ENCODE results near the gene CRYAA. TPM values are rescaled to one million over a fixed set of nuclear protein-coding genes. Genes with fewer than 3 reads are reported as not detected.

CRYAA gene
- total RNA-seq, 6 experiments from 2014 or later = 0.80 to 17.2 (median 5.7) TPM; not detected in 2

DNA sequence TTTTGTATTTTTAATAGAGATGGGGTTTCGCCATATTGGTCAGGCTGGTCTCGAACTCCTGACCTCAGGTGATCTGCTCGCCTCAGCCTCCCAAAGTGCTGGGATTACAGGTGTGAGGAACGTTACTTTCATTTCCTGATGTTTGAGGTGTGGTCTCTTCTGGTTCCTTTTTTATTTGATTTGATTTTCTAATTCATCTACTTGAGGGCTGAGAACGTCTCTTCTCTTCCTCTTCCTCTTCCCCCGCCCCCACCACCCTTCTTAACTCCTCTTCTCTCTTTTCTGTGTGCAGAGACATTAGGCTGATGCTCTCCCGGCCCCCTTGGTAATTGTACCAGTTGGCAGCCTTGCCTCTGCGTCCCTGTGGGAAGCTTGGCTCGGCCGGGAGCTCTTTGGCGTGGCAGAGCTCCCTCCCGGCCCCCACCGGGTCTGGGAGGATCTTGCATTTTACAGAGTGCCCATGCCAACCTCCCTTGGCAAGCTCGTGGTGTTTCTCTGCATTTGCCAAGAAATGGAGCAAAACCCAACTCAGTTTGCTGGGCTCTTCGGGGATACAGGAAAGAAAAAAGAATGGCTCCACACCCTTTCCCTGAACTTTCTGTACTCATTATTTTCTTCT is 19.9 kb downstream of the CRYAA start:
- H3K4me3 ChIP-seq = no peak overlapping the region
- H3K4me1 ChIP-seq = no peaks in the 10 kb centered on the region
- TF ChIP-seq, protein P1, sequence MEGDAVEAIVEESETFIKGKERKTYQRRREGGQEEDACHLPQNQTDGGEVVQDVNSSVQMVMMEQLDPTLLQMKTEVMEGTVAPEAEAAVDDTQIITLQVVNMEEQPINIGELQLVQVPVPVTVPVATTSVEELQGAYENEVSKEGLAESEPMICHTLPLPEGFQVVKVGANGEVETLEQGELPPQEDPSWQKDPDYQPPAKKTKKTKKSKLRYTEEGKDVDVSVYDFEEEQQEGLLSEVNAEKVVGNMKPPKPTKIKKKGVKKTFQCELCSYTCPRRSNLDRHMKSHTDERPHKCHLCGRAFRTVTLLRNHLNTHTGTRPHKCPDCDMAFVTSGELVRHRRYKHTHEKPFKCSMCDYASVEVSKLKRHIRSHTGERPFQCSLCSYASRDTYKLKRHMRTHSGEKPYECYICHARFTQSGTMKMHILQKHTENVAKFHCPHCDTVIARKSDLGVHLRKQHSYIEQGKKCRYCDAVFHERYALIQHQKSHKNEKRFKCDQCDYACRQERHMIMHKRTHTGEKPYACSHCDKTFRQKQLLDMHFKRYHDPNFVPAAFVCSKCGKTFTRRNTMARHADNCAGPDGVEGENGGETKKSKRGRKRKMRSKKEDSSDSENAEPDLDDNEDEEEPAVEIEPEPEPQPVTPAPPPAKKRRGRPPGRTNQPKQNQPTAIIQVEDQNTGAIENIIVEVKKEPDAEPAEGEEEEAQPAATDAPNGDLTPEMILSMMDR (IDR thresholded peaks at IDR 0.05) = no peak
- TF ChIP-seq POLR2A (IDR thresholded peaks at IDR 0.05) = no peak
- 66% methylated on average over 14 of the region's 15 CpGs for WGBS (ENCODE audit: insufficient coverage, low coverage, low lambda C conversion rate, missing lambda C conversion rate)
- no peaks in the 10 kb centered on the region for H3K9me3 ChIP-seq
- intact Hi-C loops (cut with DNase I) = no loop called here
- peak in 1 of 3 donors; percentile 37 for DNase-seq
- no peaks in the 10 kb centered on the region for H3K36me3 ChIP-seq
- no peaks in the 10 kb centered on the region for H3K27me3 ChIP-seq
- no peak overlapping the region for H3K27ac ChIP-seq
- peak in 1 of 4 donors; percentile 31 for ATAC-seq

DNA sequence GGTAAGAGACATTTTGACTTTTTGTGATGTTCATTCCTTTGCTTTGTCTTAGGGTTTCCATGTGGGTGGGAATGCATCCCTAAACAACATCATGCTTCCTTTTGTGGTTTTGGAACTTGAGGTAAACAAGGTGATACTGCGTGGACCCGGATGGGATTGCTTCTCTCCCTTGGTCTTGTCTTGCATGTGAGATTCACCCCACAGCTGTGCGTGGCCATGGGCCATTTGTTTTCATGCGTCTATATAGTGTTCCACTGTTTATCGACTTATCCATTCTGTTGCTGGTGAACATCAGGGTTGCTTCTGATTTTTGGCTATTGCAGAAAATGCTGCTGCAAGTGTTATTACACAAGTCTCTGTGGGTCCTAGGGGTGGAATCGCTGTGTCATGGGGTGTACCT is 21.1 kb downstream of the CRYAA start:
- DNase-seq (peak in 1 of 3 donors; percentile 24), ATAC-seq (no peak)
- H3K27me3 ChIP-seq = no peaks in the 10 kb centered on the region
- no peaks in the 10 kb centered on the region for H3K9me3 ChIP-seq
- TF ChIP-seq, protein P1 (IDR thresholded peaks at IDR 0.05) = no peak
- no peak for TF ChIP-seq POLR2A (IDR thresholded peaks at IDR 0.05)
- H3K4me1 ChIP-seq = no peaks in the 10 kb centered on the region
- 98% methylated on average over 5 of the region's 6 CpGs for WGBS (ENCODE audit: insufficient coverage, low coverage, low lambda C conversion rate, missing lambda C conversion rate)
- no peak overlapping the region for H3K4me3 ChIP-seq
- no peaks in the 10 kb centered on the region for H3K36me3 ChIP-seq
- intact Hi-C loops (cut with DNase I) = no loop called here
- no peak overlapping the region for H3K27ac ChIP-seq

DNA sequence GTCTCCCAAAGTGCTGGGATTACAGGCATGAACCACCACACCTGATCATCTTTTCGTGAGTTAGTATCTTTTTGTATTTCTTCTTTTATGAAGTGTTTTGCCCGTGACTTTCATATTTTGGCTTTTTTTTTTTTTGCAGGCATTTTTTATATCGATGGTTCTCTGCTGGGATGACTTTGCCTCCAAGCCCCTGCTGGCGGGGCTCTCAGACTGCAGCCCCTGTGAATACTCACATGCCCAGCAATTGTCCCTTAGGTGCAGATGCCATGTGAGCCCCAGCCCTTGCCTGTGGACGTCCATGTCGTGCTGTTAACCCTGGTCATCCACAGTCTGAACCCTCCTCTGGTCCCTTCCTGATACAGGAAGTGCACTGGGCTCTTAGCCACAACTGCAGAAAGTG is 21.7 kb downstream of the CRYAA start:
- Histone ChIP-seq H3K9me3 (no peaks in the 10 kb centered on the region), H3K4me1 (no peaks in the 10 kb centered on the region), H3K27me3 (no peaks in the 10 kb centered on the region), H3K36me3 (no peaks in the 10 kb centered on the region), H3K27ac (no peak overlapping the region), H3K4me3 (no peak overlapping the region)
- intact Hi-C loops (cut with DNase I) = no loop called here
- whole genome bisulfite sequencing (ENCODE audit: insufficient coverage, low coverage, low lambda C conversion rate, missing lambda C conversion rate) = 88% methylated on average over 6 of the region's 6 CpGs
- TF ChIP-seq, protein P1 (IDR thresholded peaks at IDR 0.05) = no peak
- TF ChIP-seq POLR2A (IDR thresholded peaks at IDR 0.05) = no peak
- ATAC-seq (no peak), DNase-seq (peak in 1 of 3 donors; percentile 19)

DNA sequence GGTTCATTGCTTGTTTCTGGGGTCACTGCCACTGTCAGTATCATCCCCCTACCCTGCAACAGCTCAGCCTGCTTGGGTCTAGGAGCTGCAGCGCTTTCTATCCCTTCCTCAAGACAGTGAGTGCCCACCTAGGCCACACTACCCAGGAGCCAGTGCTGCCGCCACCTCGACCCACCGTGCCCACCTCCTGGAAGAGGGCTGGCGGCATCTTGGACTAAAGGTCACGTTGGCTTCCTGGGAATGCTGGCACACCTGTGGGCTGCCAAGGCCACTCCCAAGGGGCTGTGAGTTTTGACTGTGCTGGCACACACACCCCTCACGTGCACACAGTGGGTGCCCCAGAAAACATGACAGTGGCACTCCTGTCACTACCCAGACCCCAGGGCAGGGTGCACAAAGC is 22.1 kb downstream of the CRYAA start:
- Histone ChIP-seq H3K4me1 (no peaks in the 10 kb centered on the region), H3K9me3 (no peaks in the 10 kb centered on the region), H3K36me3 (no peaks in the 10 kb centered on the region), H3K4me3 (no peak overlapping the region), H3K27ac (no peak overlapping the region), H3K27me3 (no peaks in the 10 kb centered on the region)
- 93% methylated on average over 4 of the region's 7 CpGs for WGBS (ENCODE audit: insufficient coverage, low coverage, low lambda C conversion rate, missing lambda C conversion rate)
- ATAC-seq (no peak), DNase-seq (peak in 2 of 3 donors; percentile 28 to 46)
- intact Hi-C loops (cut with DNase I) = no loop called here
- TF ChIP-seq, protein P1 (IDR thresholded peaks at IDR 0.05) = no peak
- TF ChIP-seq POLR2A (IDR thresholded peaks at IDR 0.05) = no peak
